Spinal cord (tissue), 10 donors: ENCODE measurements around the gene ATG16L2. TPM values are rescaled to one million over a fixed set of nuclear protein-coding genes. Genes with fewer than 3 reads are reported as not detected.
"Not testable (repeated sequence)": the region's sequence is repeated elsewhere in the genome, so short reads cannot be mapped to it uniquely, and the experiment has no call there.

Experiments
- DNase-seq, 6 donors: peaks; one replicate each; pipeline versions ENCODE4 v3.0.0 to v3.0.0-alpha.2; 2013 to 2015; ENCODE audit warnings: low spot score in 6 of 6, low read depth in 4 of 6
- H3K27ac ChIP-seq: one replicate; pipeline ENCODE4 v1.5.1; 2013; ENCODE audit warnings: low read depth, low read length, control low read depth
- H3K27me3 ChIP-seq: one replicate; pipeline ENCODE4 v1.6.1; 2013; ENCODE audit warnings: low read length; ENCODE audit not compliant: control insufficient read depth, insufficient read depth
- H3K36me3 ChIP-seq: one replicate; pipeline ENCODE4 v1.6.1; 2013; ENCODE audit warnings: low read length; ENCODE audit not compliant: control insufficient read depth, insufficient read depth
- H3K4me1 ChIP-seq: one replicate; pipeline ENCODE4 v1.6.1; 2013; ENCODE audit warnings: low read length; ENCODE audit not compliant: control insufficient read depth, insufficient read depth
- H3K4me3 ChIP-seq: one replicate; pipeline ENCODE4 v1.5.1; 2013; ENCODE audit warnings: low read depth, low read length, control low read depth
- H3K9me3 ChIP-seq: one replicate; pipeline ENCODE4 v1.6.1; 2013; ENCODE audit warnings: low read length; ENCODE audit not compliant: control insufficient read depth, insufficient read depth
- WGBS: methylation state at CpG from one replicate; pipeline ENCODE4 v1.1.5; 2013; ENCODE audit warnings: missing lambda C conversion rate; ENCODE audit not compliant: insufficient coverage; 5-methylcytosine and 5-hydroxymethylcytosine counted together
- polyA plus RNA-seq, 2 donors: library from polyadenylated mRNA; unstranded; fragments of 120-200 nt; gene quantifications; one replicate each; pipeline ENCODE4 v1.2.1, GENCODE V29; 2013; ENCODE audit not compliant: insufficient read length in 2 of 2
- total RNA-seq, 2 donors: library from RNA; depleted of rRNA in 1 of 2; stranded (reverse); fragments of 120-200 nt in 1 of 2; fragments of >200 nt in 1 of 2; gene quantifications; one replicate each; pipeline versions ENCODE4 v1.2.3 to v1.2.4, GENCODE V29; 2013 to 2014
- donor health status: healthy.

The ATG16L2 gene
- total and polyA plus RNA-seq, 4 donors: 12.5 to 32.2 (median 21.9) TPM

DNA sequence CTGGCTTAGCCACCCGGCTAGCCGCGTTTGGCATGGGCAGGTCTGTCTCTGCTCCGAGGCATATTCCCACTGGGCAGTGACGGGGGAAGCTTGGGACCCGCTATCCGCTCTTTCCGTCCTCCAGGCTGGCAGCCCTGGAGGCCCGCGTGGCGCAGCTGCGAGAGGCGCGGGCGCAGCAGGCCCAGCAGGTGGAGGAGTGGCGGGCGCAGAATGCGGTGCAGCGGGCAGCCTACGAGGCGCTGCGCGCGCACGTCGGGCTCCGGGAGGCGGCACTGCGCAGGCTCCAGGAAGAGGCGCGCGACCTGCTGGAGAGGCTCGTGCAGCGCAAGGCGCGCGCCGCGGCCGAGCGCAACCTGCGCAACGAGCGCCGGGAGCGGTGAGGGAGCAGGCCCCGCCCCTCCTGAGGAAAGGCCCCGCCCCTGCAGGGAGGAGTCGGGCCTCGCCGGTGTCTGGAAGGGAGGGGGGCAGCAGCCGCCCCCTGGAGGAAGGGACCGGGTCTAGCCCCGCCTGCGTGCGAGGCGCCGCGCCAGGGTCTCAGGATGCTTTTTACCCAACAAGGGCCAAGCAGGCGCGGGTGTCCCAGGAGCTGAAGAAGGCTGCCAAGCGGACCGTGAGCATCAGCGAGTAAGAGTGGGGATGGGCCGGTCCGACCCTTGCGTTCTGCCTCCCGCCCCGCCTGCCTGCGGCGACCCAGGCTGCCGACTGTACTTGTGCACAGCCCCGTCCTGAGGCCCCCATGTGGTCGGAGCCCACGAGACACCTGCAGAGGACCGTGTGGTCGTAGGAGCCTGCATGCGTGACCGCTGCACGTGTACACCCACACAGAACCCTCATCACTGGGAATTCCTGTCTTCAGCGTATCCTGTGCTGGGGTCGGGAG is 7.9 kb downstream of the ATG16L2 start:
- peak overlapping the region; percentile 73 for H3K4me3 ChIP-seq
- no peaks in the 10 kb centered on the region for H3K27me3 ChIP-seq
- DNase-seq: peak; percentile 84 to 98 (median 90)
- peak overlapping the region; percentile 86 for H3K27ac ChIP-seq
- 1% methylated on average over 80 of the region's 82 CpGs for WGBS
- no peaks in the 10 kb centered on the region for H3K9me3 ChIP-seq
- H3K36me3 ChIP-seq: peaks cover 36% of the 10 kb centered on the region
- peaks cover 25% of the 10 kb centered on the region for H3K4me1 ChIP-seq

- H3K27ac ChIP-seq: no peak overlapping the region
These were observed 9.0 kb downstream of the ATG16L2 start for GRCh38 chr11:72823105-72823804.

GRCh38 chr11:72824020-72824419 is 9.8 kb downstream of the ATG16L2 start:
- H3K27ac ChIP-seq: no peak overlapping the region
- WGBS: 89% methylated on average over 7 of the region's 7 CpGs
- DNase-seq: no peak

More at GRCh38 chr11:72823105-72823804, 9.0 kb downstream of the ATG16L2 start:
- DNase-seq: no peak
- peaks cover 39% of the 10 kb centered on the region for H3K36me3 ChIP-seq
- no peaks in the 10 kb centered on the region for H3K9me3 ChIP-seq
- H3K27me3 ChIP-seq: no peaks in the 10 kb centered on the region
- H3K4me1 ChIP-seq: peaks cover 25% of the 10 kb centered on the region
- WGBS: 90% methylated on average over 7 of the region's 9 CpGs
- no peak overlapping the region for H3K4me3 ChIP-seq

GRCh38 chr11:72824811-72825505 is 10.7 kb downstream of the ATG16L2 start:
- no peak for DNase-seq
- Histone ChIP-seq H3K4me3 (no peak overlapping the region), H3K9me3 (no peaks in the 10 kb centered on the region), H3K27me3 (no peaks in the 10 kb centered on the region), H3K4me1 (peaks cover 25% of the 10 kb centered on the region), H3K36me3 (peaks cover 50% of the 10 kb centered on the region), H3K27ac (no peak overlapping the region)
- WGBS: 70% methylated on average over 12 of the region's 15 CpGs

More at GRCh38 chr11:72824020-72824419, 9.8 kb downstream of the ATG16L2 start:
- Histone ChIP-seq H3K4me3 (no peak overlapping the region), H3K4me1 (peaks cover 25% of the 10 kb centered on the region), H3K27me3 (no peaks in the 10 kb centered on the region), H3K9me3 (no peaks in the 10 kb centered on the region), H3K36me3 (peaks cover 46% of the 10 kb centered on the region)

DNA sequence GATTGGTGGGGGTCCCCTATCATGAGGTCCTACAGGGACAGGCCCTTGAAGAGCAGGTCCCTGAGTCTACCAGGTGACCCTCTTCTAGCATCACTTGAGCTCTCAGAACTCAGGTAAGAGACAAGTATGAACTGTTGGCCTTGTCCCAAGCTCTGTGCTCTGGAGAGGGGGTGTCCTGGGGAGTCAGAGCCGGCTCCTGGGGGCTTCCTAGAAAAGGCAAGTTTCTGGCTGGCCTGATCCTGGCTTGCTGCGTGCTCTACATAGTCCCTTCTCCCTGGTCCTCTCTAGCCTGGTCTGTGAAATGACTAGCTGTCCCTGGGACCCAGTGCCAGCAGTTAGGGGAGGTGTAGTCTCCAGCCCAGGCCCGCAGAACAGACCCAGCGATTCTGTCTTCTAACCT is 11.4 kb downstream of the ATG16L2 start:
- WGBS: 100% methylated on average over 1 of the region's 4 CpGs
- DNase-seq: no peak
- no peaks in the 10 kb centered on the region for H3K27me3 ChIP-seq

DNA sequence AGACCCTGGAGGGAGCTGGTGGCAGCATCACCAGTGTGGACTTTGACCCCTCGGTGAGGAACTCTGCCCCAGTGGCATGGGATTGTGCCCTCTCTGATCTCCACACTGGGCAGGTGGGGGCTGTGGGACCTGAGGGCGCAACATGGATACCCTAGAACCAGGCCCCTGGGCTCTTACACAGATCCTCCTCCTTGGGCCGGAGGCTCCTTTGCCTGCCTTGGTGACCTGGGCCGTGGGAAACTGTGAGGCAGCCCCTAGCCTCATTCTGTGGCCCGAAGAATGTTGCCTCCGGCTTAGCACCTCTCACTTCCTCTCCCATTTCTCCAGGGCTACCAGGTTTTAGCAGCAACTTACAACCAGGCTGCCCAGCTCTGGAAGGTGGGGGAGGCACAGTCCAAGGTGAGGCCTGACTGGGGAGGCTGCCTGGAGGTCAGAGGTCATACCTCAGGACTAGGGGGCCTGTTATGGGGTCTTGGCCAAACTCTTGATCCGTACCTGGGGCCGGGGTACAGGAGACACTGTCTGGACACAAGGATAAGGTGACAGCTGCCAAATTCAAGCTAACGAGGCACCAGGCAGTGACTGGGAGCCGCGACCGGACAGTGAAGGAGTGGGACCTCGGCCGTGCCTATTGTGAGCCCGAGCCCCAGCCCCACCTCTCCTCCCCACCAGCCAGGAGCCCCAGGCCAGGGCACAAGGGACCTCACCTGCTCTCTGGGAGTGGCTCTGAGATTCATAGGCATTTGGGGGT is 12.2 kb downstream of the ATG16L2 start:
- no peak for DNase-seq
- Histone ChIP-seq H3K4me3 (no peak overlapping the region), H3K36me3 (peaks cover 56% of the 10 kb centered on the region), H3K27me3 (no peaks in the 10 kb centered on the region), H3K9me3 (no peaks in the 10 kb centered on the region), H3K27ac (no peak overlapping the region), H3K4me1 (peaks cover 17% of the 10 kb centered on the region)
- WGBS: 100% methylated on average over 6 of the region's 15 CpGs

More for the DNA sequence above, 11.4 kb downstream of the ATG16L2 start:
- no peak overlapping the region for H3K4me3 ChIP-seq
- H3K36me3 ChIP-seq: peaks cover 57% of the 10 kb centered on the region
- peaks cover 22% of the 10 kb centered on the region for H3K4me1 ChIP-seq
- no peaks in the 10 kb centered on the region for H3K9me3 ChIP-seq
- H3K27ac ChIP-seq: no peak overlapping the region

DNA sequence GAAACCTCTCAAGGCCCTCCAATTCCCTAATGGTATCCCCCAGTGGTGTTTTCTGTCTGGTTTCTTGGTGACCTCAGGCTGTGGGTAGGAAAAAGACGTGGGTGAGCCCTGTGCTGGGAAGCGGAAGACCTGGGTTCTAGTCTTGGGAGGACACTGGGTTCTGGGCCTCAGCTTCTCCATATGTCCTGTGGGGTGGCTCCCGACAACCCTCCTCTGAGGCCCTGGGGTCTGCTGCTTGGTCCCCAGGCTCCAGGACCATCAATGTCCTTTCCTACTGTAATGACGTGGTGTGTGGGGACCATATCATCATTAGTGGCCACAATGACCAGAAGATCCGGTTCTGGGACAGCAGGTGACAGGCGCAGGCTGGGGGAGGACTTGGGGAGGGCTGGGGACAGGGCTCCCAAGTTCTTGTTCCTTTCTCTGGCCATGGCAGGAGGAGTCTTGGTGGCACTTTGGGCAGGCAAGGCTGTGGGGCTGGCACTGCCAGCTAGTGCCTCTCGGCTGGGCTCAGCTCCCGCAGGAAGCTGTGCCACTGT is 12.8 kb downstream of the ATG16L2 start:
- Histone ChIP-seq H3K4me3 (no peak overlapping the region), H3K9me3 (no peaks in the 10 kb centered on the region), H3K36me3 (peaks cover 59% of the 10 kb centered on the region), H3K27ac (no peak overlapping the region), H3K4me1 (peaks cover 18% of the 10 kb centered on the region), H3K27me3 (no peaks in the 10 kb centered on the region)
- 94% methylated on average over 8 of the region's 8 CpGs for WGBS
- DNase-seq: no peak

DNA sequence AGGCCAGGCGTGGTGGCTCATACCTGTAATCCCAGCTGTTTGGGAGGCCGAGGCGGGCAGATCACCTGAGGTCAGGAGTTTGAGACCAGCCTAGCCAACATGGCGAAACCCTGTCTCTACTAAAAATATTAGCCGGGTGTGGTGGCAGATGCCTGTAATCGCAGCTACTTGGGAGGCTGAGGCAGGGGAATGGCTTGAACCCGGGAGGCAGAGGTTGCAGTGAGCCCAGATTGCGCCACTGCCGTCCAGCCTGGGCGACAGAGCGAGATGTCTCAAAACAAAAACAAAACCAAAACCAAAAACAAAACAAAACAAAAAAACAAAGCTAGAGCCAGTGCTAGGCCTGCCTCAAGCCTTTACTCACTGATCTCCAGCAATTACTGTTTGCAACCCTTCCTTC is 13.4 kb downstream of the ATG16L2 start:
- Histone ChIP-seq H3K4me1 (peaks cover 19% of the 10 kb centered on the region), H3K36me3 (peaks cover 62% of the 10 kb centered on the region)
- H3K27ac ChIP-seq, H3K27me3 ChIP-seq, DNase-seq, H3K4me3 ChIP-seq, H3K9me3 ChIP-seq: not testable (repeated sequence)
- WGBS: 98% methylated on average over 5 of the region's 11 CpGs
